H9 (cell line): ENCODE measurements around the gene DLG1. TPM values are rescaled to one million over a fixed set of nuclear protein-coding genes. Genes with fewer than 3 reads are reported as not detected.

Experiments used
- DNase-seq: peaks from one replicate; pipeline ENCODE4 v3.0.0-alpha.2; 2017
- H2AFZ ChIP-seq: one replicate; pipeline ENCODE4 v1.6.1; 2013; ENCODE audit warnings: mild to moderate bottlenecking, low read length, control low read depth, moderate library complexity
- H2AK5ac ChIP-seq: 2 replicates; pipeline ENCODE4 v1.6.1; 2013; ENCODE audit warnings: low read length, control low read depth, mixed read lengths; ENCODE audit not compliant: insufficient read length
- H2BK120ac ChIP-seq: one replicate; pipeline ENCODE4 v1.6.1; 2013; ENCODE audit warnings: low read depth, mild to moderate bottlenecking, low read length, control low read depth, inconsistent platforms; ENCODE audit not compliant: poor library complexity, severe bottlenecking
- H2BK12ac ChIP-seq: 2 replicates; pipeline ENCODE4 v1.6.1; 2013; ENCODE audit warnings: low read length, control low read depth, mixed read lengths, low read depth; ENCODE audit not compliant: insufficient read length
- H2BK15ac ChIP-seq: 2 replicates; pipeline ENCODE4 v1.6.1; 2013; ENCODE audit warnings: low read depth, low read length, control low read depth
- H2BK20ac ChIP-seq: one replicate; pipeline ENCODE4 v1.6.1; 2013; ENCODE audit warnings: low read depth, mild to moderate bottlenecking, low read length, control low read depth, inconsistent platforms; ENCODE audit not compliant: poor library complexity, severe bottlenecking
- H2BK5ac ChIP-seq: 2 replicates; pipeline ENCODE4 v1.6.1; 2013; ENCODE audit warnings: low read length, control low read depth, mixed read lengths; ENCODE audit not compliant: insufficient read length
- H3K14ac ChIP-seq: 2 replicates; pipeline ENCODE4 v1.6.1; 2013; ENCODE audit warnings: low read length, control low read depth; ENCODE audit not compliant: insufficient read depth
- H3K18ac ChIP-seq: 2 replicates; pipeline ENCODE4 v1.6.1; 2013; ENCODE audit warnings: low read depth, mild to moderate bottlenecking, mixed read lengths, low read length, control low read depth; ENCODE audit not compliant: insufficient read length
- H3K23ac ChIP-seq: 2 replicates; pipeline ENCODE4 v1.6.1; 2013; ENCODE audit warnings: low read length, control low read depth, mixed read lengths, low read depth; ENCODE audit not compliant: insufficient read length
- H3K23me2 ChIP-seq: 2 replicates; pipeline ENCODE4 v1.6.1; 2013; ENCODE audit warnings: low read depth, mild to moderate bottlenecking, mixed read lengths, low read length, control low read depth; ENCODE audit not compliant: insufficient read length, poor library complexity, severe bottlenecking
- H3K27ac ChIP-seq: 2 replicates; pipeline ENCODE4 v1.5.1; 2013; ENCODE audit warnings: low read length, control low read depth, mixed read lengths, low read depth; ENCODE audit not compliant: insufficient read length
- H3K27me3 ChIP-seq: 2 replicates; pipeline ENCODE4 v1.6.1; 2013; ENCODE audit warnings: low read length, control low read depth, inconsistent platforms; ENCODE audit not compliant: insufficient read depth
- H3K4ac ChIP-seq: 2 replicates; pipeline ENCODE4 v1.6.1; 2013; ENCODE audit warnings: low read depth, mild to moderate bottlenecking, control low read depth, inconsistent platforms, low read length, moderate library complexity
- H3K4me1 ChIP-seq: 2 replicates; pipeline ENCODE4 v1.6.1; 2013; ENCODE audit warnings: low read length, control low read depth, inconsistent platforms; ENCODE audit not compliant: insufficient read depth
- H3K4me2 ChIP-seq: 2 replicates; pipeline ENCODE4 v1.6.1; 2013; ENCODE audit warnings: low read length, control low read depth, mixed read lengths; ENCODE audit not compliant: insufficient read length, insufficient read depth
- H3K56ac ChIP-seq: 2 replicates; pipeline ENCODE4 v1.6.1; 2013; ENCODE audit warnings: low read depth, mild to moderate bottlenecking, mixed read lengths, low read length, control low read depth; ENCODE audit not compliant: insufficient read length
- H3K79me1 ChIP-seq: 2 replicates; pipeline ENCODE4 v1.6.1; 2013; ENCODE audit warnings: low read depth, mild to moderate bottlenecking, moderate library complexity, low read length, control low read depth, inconsistent platforms; ENCODE audit not compliant: insufficient read depth, poor library complexity, severe bottlenecking
- H3K79me2 ChIP-seq: 2 replicates; pipeline ENCODE4 v1.6.1; 2013; ENCODE audit warnings: low read length, control low read depth, inconsistent platforms; ENCODE audit not compliant: insufficient read depth
- H3K9ac ChIP-seq: 2 replicates; pipeline ENCODE4 v1.6.1; 2013; ENCODE audit warnings: low read length, control low read depth, mixed read lengths; ENCODE audit not compliant: insufficient read length; ENCODE audit errors: extremely low read depth
- H3K9me3 ChIP-seq: one replicate; pipeline ENCODE4 v1.6.1; 2013; ENCODE audit warnings: low read depth, low read length, inconsistent platforms; ENCODE audit not compliant: control insufficient read depth
- H3T11ph ChIP-seq: one replicate; pipeline ENCODE4 v1.6.1; 2013; ENCODE audit warnings: mild to moderate bottlenecking, low read length, control low read depth, inconsistent platforms
- H4K20me1 ChIP-seq: one replicate; pipeline ENCODE4 v1.6.1; 2013; ENCODE audit not compliant: control insufficient read depth, insufficient read length, insufficient read depth
- H4K5ac ChIP-seq: 2 replicates; pipeline ENCODE4 v1.6.1; 2013; ENCODE audit warnings: low read depth, mild to moderate bottlenecking, mixed read lengths, low read length, control low read depth; ENCODE audit not compliant: insufficient read length
- H4K8ac ChIP-seq: replicated peaks from 2 replicates; pipeline ENCODE4 v1.6.1; 2013; ENCODE audit warnings: low read length, control low read depth, mixed read lengths, low read depth; ENCODE audit not compliant: insufficient read length
- H4K91ac ChIP-seq: 2 replicates; pipeline ENCODE4 v1.6.1; 2013; ENCODE audit warnings: low read depth, mild to moderate bottlenecking, moderate library complexity, mixed read lengths, low read length, control low read depth; ENCODE audit not compliant: insufficient read length
- H3K27ac Mint-ChIP-seq, 3 experiments: 2 replicates in 2 of 3; 3 replicates in 1 of 3; pipeline ENCODE4 v1.8.0; 2020 to 2021; ENCODE audit warnings: mixed read lengths in 3 of 3, mild to moderate bottlenecking in 1 of 3, moderate library complexity in 1 of 3
- H3K27me3 Mint-ChIP-seq: 2 replicates; pipeline ENCODE4 v1.8.0; 2021; ENCODE audit warnings: low read depth, mild to moderate bottlenecking, moderate library complexity, mixed read lengths
- H3K36me3 Mint-ChIP-seq, 3 experiments: 2 replicates in 2 of 3; 3 replicates in 1 of 3; pipeline ENCODE4 v1.8.0; 2020 to 2021; ENCODE audit warnings: low read depth in 3 of 3, mixed read lengths in 3 of 3; ENCODE audit not compliant: insufficient read depth in 1 of 3
- H3K4me1 Mint-ChIP-seq, 2 experiments: 2 replicates each; pipeline ENCODE4 v1.8.0; 2020; ENCODE audit warnings: mixed read lengths in 2 of 2
- H3K4me3 Mint-ChIP-seq, 2 experiments: 2 replicates in 1 of 2; 3 replicates in 1 of 2; pipeline ENCODE4 v1.8.0; 2020 to 2021; ENCODE audit warnings: mild to moderate bottlenecking in 2 of 2, mixed read lengths in 2 of 2, moderate library complexity in 1 of 2
- H3K9me3 Mint-ChIP-seq, 2 experiments: 2 replicates in 1 of 2; 3 replicates in 1 of 2; pipeline ENCODE4 v1.8.0; 2020; ENCODE audit warnings: mild to moderate bottlenecking in 2 of 2, mixed read lengths in 2 of 2, moderate library complexity in 1 of 2
- WGBS: extraction: QIAGEN DNeasy Blood & Tissue Kit; methylation state at CpG from one replicate; pipeline ENCODE4 v1.1.7; 2013; ENCODE audit warnings: missing lambda C conversion rate, low lambda C conversion rate, mixed read lengths; ENCODE audit not compliant: insufficient read length; ENCODE audit errors: extremely low coverage; 5-methylcytosine and 5-hydroxymethylcytosine counted together
- total RNA-seq: library from RNA; stranded (reverse); gene quantifications from 2 replicates; pipeline ENCODE4 v1.2.1, GENCODE V29; 2021
- TF ChIP-seq, protein P1 (sequence below): fragments of 200-600 bp; sonication (generic); conservative IDR thresholded peaks from 3 replicates; pipeline ENCODE4 v1.8.0; 2021; ENCODE audit warnings: antibody characterized with exemption, mild to moderate bottlenecking

Gene DLG1
- total RNA-seq, 1 experiment from 2014 or later: 84.1 TPM

DNA sequence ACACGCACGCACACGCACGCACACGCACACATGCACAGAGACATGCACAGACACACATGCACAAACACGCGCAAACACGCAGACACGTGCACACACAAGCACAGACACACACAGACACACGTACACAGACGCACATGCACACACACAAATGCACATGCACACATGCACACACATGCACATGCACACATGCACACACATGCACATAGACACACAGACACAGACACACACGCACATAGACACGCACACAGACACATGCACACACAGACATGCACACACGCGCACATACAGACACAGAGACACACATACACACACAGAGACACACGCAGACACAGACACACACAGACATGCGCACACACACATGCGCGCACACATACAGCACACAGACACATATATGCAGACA, 303.4 kb downstream of the DLG1 start:
- Histone ChIP-seq H2BK5ac (no peak overlapping the region), H3K9me3 (no peaks in the 10 kb centered on the region), H3K79me1 (no peaks in the 10 kb centered on the region), H3K4me1 (no peaks in the 10 kb centered on the region), H4K91ac (no peak overlapping the region), H2BK120ac (no peak overlapping the region), H2BK15ac (no peak overlapping the region), H3K23ac (peak overlapping the region; percentile 27), H3K9ac (no peak overlapping the region), H4K20me1 (no peaks in the 10 kb centered on the region), H2BK20ac (no peak overlapping the region), H3K79me2 (no peaks in the 10 kb centered on the region), H2AFZ (no peak overlapping the region), H2AK5ac (no peak overlapping the region), H2BK12ac (no peak overlapping the region), H3K27ac (no peak overlapping the region), H4K8ac (peak overlapping the region; percentile 69), H3K14ac (no peak overlapping the region; the same call in 1 of the 2 replicates), H3K27me3 (no peaks in the 10 kb centered on the region), H3K4ac (no peak overlapping the region), H3K23me2 (no peaks in the 10 kb centered on the region), H3K56ac (no peak overlapping the region), H3K4me2 (no peak overlapping the region), H3K18ac (peak overlapping the region; percentile 7), H3T11ph (no peak overlapping the region), H4K5ac (no peak overlapping the region)
- DNase-seq: no peak
- TF ChIP-seq, protein P1, sequence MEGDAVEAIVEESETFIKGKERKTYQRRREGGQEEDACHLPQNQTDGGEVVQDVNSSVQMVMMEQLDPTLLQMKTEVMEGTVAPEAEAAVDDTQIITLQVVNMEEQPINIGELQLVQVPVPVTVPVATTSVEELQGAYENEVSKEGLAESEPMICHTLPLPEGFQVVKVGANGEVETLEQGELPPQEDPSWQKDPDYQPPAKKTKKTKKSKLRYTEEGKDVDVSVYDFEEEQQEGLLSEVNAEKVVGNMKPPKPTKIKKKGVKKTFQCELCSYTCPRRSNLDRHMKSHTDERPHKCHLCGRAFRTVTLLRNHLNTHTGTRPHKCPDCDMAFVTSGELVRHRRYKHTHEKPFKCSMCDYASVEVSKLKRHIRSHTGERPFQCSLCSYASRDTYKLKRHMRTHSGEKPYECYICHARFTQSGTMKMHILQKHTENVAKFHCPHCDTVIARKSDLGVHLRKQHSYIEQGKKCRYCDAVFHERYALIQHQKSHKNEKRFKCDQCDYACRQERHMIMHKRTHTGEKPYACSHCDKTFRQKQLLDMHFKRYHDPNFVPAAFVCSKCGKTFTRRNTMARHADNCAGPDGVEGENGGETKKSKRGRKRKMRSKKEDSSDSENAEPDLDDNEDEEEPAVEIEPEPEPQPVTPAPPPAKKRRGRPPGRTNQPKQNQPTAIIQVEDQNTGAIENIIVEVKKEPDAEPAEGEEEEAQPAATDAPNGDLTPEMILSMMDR: no peak
- H3K27ac Mint-ChIP-seq: no peak overlapping the region
- H3K4me1 Mint-ChIP-seq: peaks cover 0 to 7% of the 10 kb centered on the region in 2 experiments; a peak in 2 of 4 replicates
- H3K9me3 Mint-ChIP-seq: no peaks in the 10 kb centered on the region
- WGBS: no CpG with 5 or more reads among the region's 19 CpGs
- H3K4me3 Mint-ChIP-seq: no peak overlapping the region
- H3K36me3 Mint-ChIP-seq: no peaks in the 10 kb centered on the region
- no peaks in the 10 kb centered on the region; the same call in 1 of the 2 replicates for H3K27me3 Mint-ChIP-seq
